Astrocyte (in vitro differentiated cells and primary cell): ENCODE measurements around the gene NELFA. TPM values are rescaled to one million over a fixed set of nuclear protein-coding genes. Genes with fewer than 3 reads are reported as not detected.

Source experiments
- DNase-seq: peaks from one replicate; pipeline ENCODE4 v3.0.0-alpha.2; 2010; ENCODE audit warnings: low read depth
- FAIRE-seq: peaks from 2 replicates; lab custom pipeline; 2011; peaks lifted over from hg19 to GRCh38; lab: Jason Lieb, UNC
- H2AFZ ChIP-seq: 2 replicates; pipeline ENCODE4 v1.6.0; 2012; ENCODE audit warnings: low read depth, low read length, inconsistent platforms
- H3K27ac ChIP-seq: 2 replicates; pipeline ENCODE4 v1.5.1; 2011; ENCODE audit warnings: low read depth, low read length, inconsistent platforms
- H3K27me3 ChIP-seq: 2 replicates; pipeline ENCODE4 v1.6.0; 2011; ENCODE audit warnings: low read length, inconsistent platforms; ENCODE audit not compliant: insufficient read depth
- H3K36me3 ChIP-seq: 2 replicates; pipeline ENCODE4 v1.5.1; 2011; ENCODE audit warnings: low read length, inconsistent platforms; ENCODE audit not compliant: insufficient read depth
- H3K4me1 ChIP-seq: 2 replicates; pipeline ENCODE4 v1.5.1; 2011; ENCODE audit warnings: low read length, inconsistent platforms; ENCODE audit not compliant: insufficient read depth
- H3K4me2 ChIP-seq: 2 replicates; pipeline ENCODE4 v1.6.0; 2012; ENCODE audit warnings: low read length, inconsistent platforms
- H3K4me3 ChIP-seq: 2 replicates; pipeline ENCODE4 v1.5.1; 2011; ENCODE audit warnings: low read depth, mild to moderate bottlenecking, low read length, inconsistent platforms; ENCODE audit not compliant: insufficient read depth
- H3K79me2 ChIP-seq: 2 replicates; pipeline ENCODE4 v1.6.0; 2012; ENCODE audit warnings: mild to moderate bottlenecking, low read length, inconsistent platforms; ENCODE audit not compliant: insufficient read depth
- H3K9ac ChIP-seq: 2 replicates; pipeline ENCODE4 v1.6.0; 2012; ENCODE audit warnings: mild to moderate bottlenecking, low read length, inconsistent platforms
- H3K9me3 ChIP-seq: 2 replicates; pipeline ENCODE4 v1.5.1; 2012; ENCODE audit warnings: low read depth, mild to moderate bottlenecking, low read length, inconsistent platforms; ENCODE audit not compliant: insufficient read depth
- H4K20me1 ChIP-seq: 2 replicates; pipeline ENCODE4 v1.6.0; 2012; ENCODE audit warnings: low read length, inconsistent platforms; ENCODE audit not compliant: insufficient read depth
- H3K27ac Mint-ChIP-seq: one replicate; pipeline ENCODE4 v1.8.0; 2021; ENCODE audit warnings: mild to moderate bottlenecking, mixed read lengths; ENCODE audit not compliant: unreplicated experiment
- H3K27me3 Mint-ChIP-seq: one replicate; pipeline ENCODE4 v1.8.0; 2021; ENCODE audit warnings: low read depth, mixed read lengths; ENCODE audit not compliant: unreplicated experiment
- H3K36me3 Mint-ChIP-seq: one replicate; pipeline ENCODE4 v1.8.0; 2021; ENCODE audit warnings: low read depth, mixed read lengths; ENCODE audit not compliant: unreplicated experiment
- H3K4me1 Mint-ChIP-seq: one replicate; pipeline ENCODE4 v1.8.0; 2021; ENCODE audit warnings: low read depth, mixed read lengths; ENCODE audit not compliant: unreplicated experiment
- H3K4me3 Mint-ChIP-seq: one replicate; pipeline ENCODE4 v1.8.0; 2021; ENCODE audit warnings: mild to moderate bottlenecking, moderate library complexity, mixed read lengths; ENCODE audit not compliant: unreplicated experiment
- H3K9me3 Mint-ChIP-seq: one replicate; pipeline ENCODE4 v1.8.0; 2021; ENCODE audit warnings: mild to moderate bottlenecking, mixed read lengths; ENCODE audit not compliant: unreplicated experiment
- CTCF ChIP-seq: IDR thresholded peaks from 2 replicates; pipeline ENCODE4 v1.5.1; 2011; ENCODE audit warnings: low read depth, mild to moderate bottlenecking, inconsistent platforms, low read length, moderate library complexity; ENCODE audit not compliant: insufficient read depth
- EZH2 ChIP-seq: IDR thresholded peaks from 2 replicates; pipeline ENCODE4 v1.6.1; 2012; ENCODE audit warnings: mild to moderate bottlenecking, low read length, inconsistent platforms; ENCODE audit not compliant: insufficient read depth
- total RNA-seq: library from RNA; stranded (reverse); gene quantifications from 2 replicates; pipeline ENCODE4 v1.2.1, GENCODE V29; 2021

Gene NELFA
- total RNA-seq, 1 donor from 2014 or later, result 24.5 TPM

GRCh38 chr4:1961038-1961437 is 47.7 kb downstream of the NELFA start:
- Mint-ChIP-seq H3K9me3 (peaks cover 5% of the 10 kb centered on the region), H3K27me3 (no peaks in the 10 kb centered on the region), H3K4me1 (peaks cover 12% of the 10 kb centered on the region), H3K27ac (no peak overlapping the region), H3K36me3 (peaks cover 14% of the 10 kb centered on the region), H3K4me3 (no peak overlapping the region)
- Histone ChIP-seq H3K27ac (no peak overlapping the region), H3K4me3 (no peak overlapping the region), H3K4me2 (no peak overlapping the region), H3K4me1 (peaks cover 11% of the 10 kb centered on the region), H4K20me1 (peaks cover 17% of the 10 kb centered on the region), H3K9ac (no peak overlapping the region), H3K79me2 (peaks cover 10% of the 10 kb centered on the region), H3K27me3 (no peaks in the 10 kb centered on the region), H2AFZ (no peak overlapping the region), H3K9me3 (no peaks in the 10 kb centered on the region), H3K36me3 (peaks cover 37% of the 10 kb centered on the region)
- FAIRE-seq (no peak), DNase-seq (no peak)
- no peak for TF ChIP-seq EZH2
- TF ChIP-seq CTCF, result no peak

- Histone ChIP-seq H3K4me2 (peak overlapping the region; percentile 27), H3K9ac (no peak overlapping the region), H3K9me3 (no peaks in the 10 kb centered on the region), H3K4me1 (peaks cover 11% of the 10 kb centered on the region), H3K27me3 (no peaks in the 10 kb centered on the region), H3K4me3 (no peak overlapping the region), H2AFZ (no peak overlapping the region), H3K27ac (no peak overlapping the region), H3K36me3 (peaks cover 42% of the 10 kb centered on the region), H4K20me1 (peaks cover 21% of the 10 kb centered on the region), H3K79me2 (peaks cover 15% of the 10 kb centered on the region)
- TF ChIP-seq CTCF (no peak), EZH2 (no peak)
- Mint-ChIP-seq H3K27ac (no peak overlapping the region), H3K4me3 (no peak overlapping the region), H3K4me1 (peaks cover 12% of the 10 kb centered on the region), H3K9me3 (peaks cover 3% of the 10 kb centered on the region), H3K27me3 (no peaks in the 10 kb centered on the region), H3K36me3 (peaks cover 13% of the 10 kb centered on the region)
- DNase-seq (peak; percentile 34), FAIRE-seq (no peak)
Measured at GRCh38 chr4:1960170-1960825, 48.5 kb downstream of the NELFA start.

GRCh38 chr4:1959104-1959384 is 49.7 kb downstream of the NELFA start:
- H3K4me3 Mint-ChIP-seq, result no peak overlapping the region
- no peak for FAIRE-seq
- peaks cover 12% of the 10 kb centered on the region for H3K4me1 Mint-ChIP-seq
- no peak for DNase-seq
- no peaks in the 10 kb centered on the region for H3K27me3 Mint-ChIP-seq
- no peaks in the 10 kb centered on the region for H3K9me3 ChIP-seq
- no peak overlapping the region for H3K9ac ChIP-seq
- H3K27ac ChIP-seq, result no peak overlapping the region
- H3K27ac Mint-ChIP-seq, result no peak overlapping the region
- H3K79me2 ChIP-seq, result peaks cover 18% of the 10 kb centered on the region
- H3K4me3 ChIP-seq, result no peak overlapping the region
- peaks cover 11% of the 10 kb centered on the region for H3K4me1 ChIP-seq
- H3K4me2 ChIP-seq, result no peak overlapping the region
- TF ChIP-seq EZH2, result no peak
- no peak for TF ChIP-seq CTCF
- peaks cover 41% of the 10 kb centered on the region for H3K36me3 ChIP-seq
- H2AFZ ChIP-seq, result no peak overlapping the region
- H4K20me1 ChIP-seq, result peaks cover 24% of the 10 kb centered on the region
- H3K36me3 Mint-ChIP-seq, result peaks cover 10% of the 10 kb centered on the region
- H3K27me3 ChIP-seq, result no peaks in the 10 kb centered on the region
- no peaks in the 10 kb centered on the region for H3K9me3 Mint-ChIP-seq
